Gastrocnemius medialis (tissue), 4 donors: Measurements from ENCODE around the gene PHF21B. TPM values are rescaled to one million over a fixed set of nuclear protein-coding genes. Genes with fewer than 3 reads are reported as not detected.

Experiments used
- ATAC-seq, 2 donors: fragments of 150-250 bp; one replicate each; pipeline ENCODE4 v1.9.1; 2016
- DNase-seq, 2 donors: peaks; one replicate each; pipeline ENCODE4 v3.0.0-alpha.2; 2019
- H3K27ac ChIP-seq, 4 donors: fragments of 200-600 bp; sonication (generic); 1 replicate in 1 of 4; 2 replicates in 3 of 4; pipeline ENCODE4 v1.5.1; 2016 to 2018; ENCODE audit warnings: mild to moderate bottlenecking in 2 of 4, moderate library complexity in 1 of 4
- H3K27me3 ChIP-seq, 3 donors: fragments of 200-600 bp; sonication (generic) in 2 of 3; 1 replicate in 1 of 3; 2 replicates in 2 of 3; pipeline versions ENCODE4 v1.5.1 to v1.6.0; 2016 to 2019; ENCODE audit warnings: mild to moderate bottlenecking in 1 of 3, moderate library complexity in 1 of 3
- H3K36me3 ChIP-seq, 2 donors: fragments of 200-600 bp; sonication (generic) in 1 of 2; one replicate each; pipeline ENCODE4 v1.5.1; 2017 to 2018
- H3K4me1 ChIP-seq, 2 donors: fragments of 200-600 bp; sonication (generic) in 1 of 2; one replicate each; pipeline ENCODE4 v1.5.1; 2016 to 2017; ENCODE audit warnings: mild to moderate bottlenecking in 2 of 2
- H3K4me3 ChIP-seq, 4 donors: fragments of 200-600 bp; sonication (generic) in 3 of 4; 1 replicate in 1 of 4; 2 replicates in 3 of 4; pipeline ENCODE4 v1.5.1; 2016 to 2019; ENCODE audit warnings: mild to moderate bottlenecking in 2 of 4
- H3K9me3 ChIP-seq, 3 donors: fragments of 200-600 bp; sonication (generic) in 2 of 3; 1 replicate in 1 of 3; 2 replicates in 2 of 3; pipeline ENCODE4 v1.5.1; 2016 to 2019
- POLR2A ChIP-seq, 2 donors: fragments of 450-650 bp; IDR thresholded peaks; one replicate each; pipeline ENCODE4 v1.6.1; 2017; ENCODE audit warnings: antibody characterized with exemption in 2 of 2, mild to moderate bottlenecking in 2 of 2, moderate library complexity in 2 of 2
- in situ Hi-C, 4 donors: fragments of 200-750 bp; cut with MboI; loops; one replicate each; pipeline versions ENCODE4 v1.15.0 to v1.8.0; 2017; ENCODE audit warnings: low sequenced_read_pairs in 4 of 4
- intact Hi-C: fragments of 100-400 bp; cut with DNase I; formaldehyde crosslinking; loops from one replicate; pipeline ENCODE4 v1.15.1; 2023; ENCODE audit warnings: low total_unique reads
- total RNA-seq, 4 donors: library from RNA; depleted of rRNA; stranded (reverse); fragments of >200 nt; gene quantifications; one replicate each; pipeline versions ENCODE4 v1.1.0 to v1.2.3, GENCODE V29; 2016
- TF ChIP-seq, protein P1 (sequence below), 5 experiments: fragments of 450-650 bp in 3 of 5; fragments of 200-600 bp in 2 of 5; sonication (generic) in 2 of 5; IDR thresholded peaks in 4 of 5; conservative IDR thresholded peaks in 1 of 5; 1 replicate in 4 of 5; 2 replicates in 1 of 5; pipeline ENCODE4 v1.5.1; 2016 to 2019; ENCODE audit warnings: antibody characterized with exemption in 5 of 5, mild to moderate bottlenecking in 3 of 5, moderate library complexity in 3 of 5

Gene PHF21B
- total RNA-seq, 4 donors from 2014 or later = 0.07 TPM; not detected in 3

- intact Hi-C loops = no loop called here
- in situ Hi-C loops = no loop called here
- Histone ChIP-seq H3K27me3 (peaks cover 0 to 5% (median 0%) of the 10 kb centered on the region in 3 donors), H3K4me3 (no peak overlapping the region), H3K36me3 (no peaks in the 10 kb centered on the region), H3K9me3 (no peaks in the 10 kb centered on the region), H3K27ac (no peak overlapping the region), H3K4me1 (no peaks in the 10 kb centered on the region)
- ATAC-seq (no peak), DNase-seq (no peak)
- no peak for TF ChIP-seq POLR2A (IDR thresholded peaks at IDR 0.05)
- TF ChIP-seq, protein P1, sequence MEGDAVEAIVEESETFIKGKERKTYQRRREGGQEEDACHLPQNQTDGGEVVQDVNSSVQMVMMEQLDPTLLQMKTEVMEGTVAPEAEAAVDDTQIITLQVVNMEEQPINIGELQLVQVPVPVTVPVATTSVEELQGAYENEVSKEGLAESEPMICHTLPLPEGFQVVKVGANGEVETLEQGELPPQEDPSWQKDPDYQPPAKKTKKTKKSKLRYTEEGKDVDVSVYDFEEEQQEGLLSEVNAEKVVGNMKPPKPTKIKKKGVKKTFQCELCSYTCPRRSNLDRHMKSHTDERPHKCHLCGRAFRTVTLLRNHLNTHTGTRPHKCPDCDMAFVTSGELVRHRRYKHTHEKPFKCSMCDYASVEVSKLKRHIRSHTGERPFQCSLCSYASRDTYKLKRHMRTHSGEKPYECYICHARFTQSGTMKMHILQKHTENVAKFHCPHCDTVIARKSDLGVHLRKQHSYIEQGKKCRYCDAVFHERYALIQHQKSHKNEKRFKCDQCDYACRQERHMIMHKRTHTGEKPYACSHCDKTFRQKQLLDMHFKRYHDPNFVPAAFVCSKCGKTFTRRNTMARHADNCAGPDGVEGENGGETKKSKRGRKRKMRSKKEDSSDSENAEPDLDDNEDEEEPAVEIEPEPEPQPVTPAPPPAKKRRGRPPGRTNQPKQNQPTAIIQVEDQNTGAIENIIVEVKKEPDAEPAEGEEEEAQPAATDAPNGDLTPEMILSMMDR (IDR thresholded peaks at IDR 0.05 in 4 of 5, conservative IDR thresholded peaks at IDR 0.05 in 1 of 5) = no peak
These were observed 12.7 kb downstream of the PHF21B start for GRCh38 chr22:44997060-44997459.

DNA sequence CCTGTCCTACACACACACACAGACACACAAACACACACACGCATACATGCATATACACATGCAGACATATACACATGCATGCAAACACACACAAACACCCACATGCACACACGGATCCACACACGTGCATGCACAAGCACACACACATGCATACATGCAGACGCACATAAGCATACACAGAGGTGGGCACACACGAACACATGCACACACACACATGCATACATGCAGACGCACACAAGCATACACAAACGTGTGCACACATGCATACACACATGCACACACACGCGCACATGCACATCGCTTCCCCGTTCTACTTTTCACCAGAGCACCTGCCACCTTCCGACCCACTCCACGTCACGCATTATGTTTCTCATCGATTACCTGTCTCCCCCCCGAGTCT lies 13.2 kb downstream of the PHF21B start:
- no peak overlapping the region for H3K4me3 ChIP-seq
- TF ChIP-seq, protein P1 (IDR thresholded peaks at IDR 0.05 in 4 of 5, conservative IDR thresholded peaks at IDR 0.05 in 1 of 5) = no peak
- no peak for TF ChIP-seq POLR2A (IDR thresholded peaks at IDR 0.05)
- H3K4me1 ChIP-seq = no peaks in the 10 kb centered on the region
- H3K27me3 ChIP-seq = peaks cover 0 to 5% (median 0%) of the 10 kb centered on the region in 3 donors
- H3K9me3 ChIP-seq = no peaks in the 10 kb centered on the region
- H3K27ac ChIP-seq = no peak overlapping the region
- DNase-seq (no peak), ATAC-seq (no peak)
- no peaks in the 10 kb centered on the region for H3K36me3 ChIP-seq
- in situ Hi-C loops (no loop called here), intact Hi-C loops (no loop called here)

DNA sequence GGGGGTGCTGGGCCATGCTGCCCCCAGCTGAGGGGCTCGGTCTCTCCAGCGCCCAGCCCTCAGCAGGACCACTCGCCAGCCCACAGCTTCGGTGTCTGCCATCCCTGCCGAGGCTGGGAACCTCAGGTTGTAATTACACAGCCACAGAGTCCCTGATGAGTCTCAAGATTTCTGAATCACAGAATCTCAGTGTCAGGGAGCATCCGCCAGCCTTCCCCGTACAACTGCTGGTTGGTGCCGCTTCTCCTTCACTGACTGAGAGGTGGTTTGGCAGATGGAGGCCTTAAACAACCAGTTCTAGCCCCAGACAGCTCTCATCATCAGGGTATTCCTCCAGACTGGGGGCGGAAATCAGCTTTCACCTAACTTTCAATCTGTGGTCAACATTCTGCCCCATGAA lies 13.7 kb downstream of the PHF21B start:
- Histone ChIP-seq H3K9me3 (no peaks in the 10 kb centered on the region), H3K4me3 (no peak overlapping the region), H3K36me3 (no peaks in the 10 kb centered on the region), H3K27ac (no peak overlapping the region), H3K4me1 (no peaks in the 10 kb centered on the region), H3K27me3 (peaks cover 0 to 5% (median 0%) of the 10 kb centered on the region in 3 donors)
- intact Hi-C loops (no loop called here), in situ Hi-C loops (no loop called here)
- TF ChIP-seq, protein P1 (IDR thresholded peaks at IDR 0.05 in 4 of 5, conservative IDR thresholded peaks at IDR 0.05 in 1 of 5) = no peak
- TF ChIP-seq POLR2A (IDR thresholded peaks at IDR 0.05) = no peak
- DNase-seq (no peak), ATAC-seq (no peak)

- no peak for ATAC-seq
- Histone ChIP-seq H3K36me3 (no peaks in the 10 kb centered on the region), H3K4me1 (no peaks in the 10 kb centered on the region), H3K4me3 (no peak overlapping the region), H3K27ac (no peak overlapping the region), H3K27me3 (peaks cover 0 to 5% (median 0%) of the 10 kb centered on the region in 3 donors), H3K9me3 (no peaks in the 10 kb centered on the region)
- TF ChIP-seq POLR2A (IDR thresholded peaks at IDR 0.05) = no peak
- TF ChIP-seq, protein P1 (IDR thresholded peaks at IDR 0.05 in 4 of 5, conservative IDR thresholded peaks at IDR 0.05 in 1 of 5) = no peak
- in situ Hi-C loops = no loop called here
- DNase-seq = no peak
- intact Hi-C loops = no loop called here
These were observed 14.1 kb downstream of the PHF21B start for GRCh38 chr22:44995715-44996114.

DNA sequence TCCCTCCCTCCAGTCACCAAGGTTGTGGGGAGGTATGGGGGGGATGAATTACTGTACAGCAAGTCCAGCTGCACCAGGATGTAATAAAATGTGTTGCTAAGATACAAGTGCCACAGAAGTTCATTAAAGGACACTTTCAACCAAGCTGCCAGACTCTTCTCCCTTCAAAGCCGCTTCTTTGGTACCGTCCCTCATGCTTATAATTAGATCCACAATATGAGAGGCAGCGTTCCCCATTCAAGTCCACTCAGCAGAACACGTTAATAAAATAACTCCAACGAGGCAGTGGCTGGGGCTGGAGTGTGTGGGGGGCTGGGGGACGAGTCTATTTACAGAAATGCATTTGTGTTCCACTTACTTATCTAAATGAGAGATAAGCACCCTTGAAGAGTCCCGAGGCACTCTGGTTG lies 14.7 kb downstream of the PHF21B start:
- H3K36me3 ChIP-seq = no peaks in the 10 kb centered on the region
- TF ChIP-seq, protein P1 (IDR thresholded peaks at IDR 0.05 in 4 of 5, conservative IDR thresholded peaks at IDR 0.05 in 1 of 5) = no peak
- TF ChIP-seq POLR2A (IDR thresholded peaks at IDR 0.05) = no peak
- H3K27ac ChIP-seq = no peak overlapping the region
- H3K4me3 ChIP-seq = no peak overlapping the region
- DNase-seq (no peak), ATAC-seq (no peak)
- no peaks in the 10 kb centered on the region for H3K9me3 ChIP-seq
- intact Hi-C loops (no loop called here), in situ Hi-C loops (no loop called here)
- peaks cover 0 to 5% (median 0%) of the 10 kb centered on the region in 3 donors for H3K27me3 ChIP-seq
- no peaks in the 10 kb centered on the region for H3K4me1 ChIP-seq
